Myocyte (in vitro differentiated cells): ENCODE data around the gene TMED8. TPM values are rescaled to one million over a fixed set of nuclear protein-coding genes. Genes with fewer than 3 reads are reported as not detected.

ENCODE experiments used
- DNase-seq: peaks from one replicate; pipeline ENCODE4 v3.0.0-alpha.2; 2012; ENCODE audit warnings: low read depth
- total RNA-seq: library from RNA; depleted of rRNA; stranded (reverse); fragments of >200 nt; gene quantifications from 2 replicates; pipeline ENCODE4 v1.2.3, GENCODE V29; 2014

Gene TMED8
- total RNA-seq, 1 donor from 2014 or later = 5.5 TPM

GRCh38 chr14:77299771-77300170 is 77.1 kb downstream of the TMED8 start:
- DNase-seq = no peak

- no peak for DNase-seq
These were observed 80.0 kb downstream of the TMED8 start for GRCh38 chr14:77296906-77297305.

- DNase-seq = no peak
These were observed 80.7 kb downstream of the TMED8 start for GRCh38 chr14:77296155-77296554.

- no peak for DNase-seq
These were observed 86.2 kb downstream of the TMED8 start for GRCh38 chr14:77290705-77291104.

GRCh38 chr14:77286576-77286975 is 90.3 kb downstream of the TMED8 start:
- no peak for DNase-seq

Other genes with a start within 250 kb of the TMED8 start
- 0.40 and 1.0 TPM in 2 replicates for gene ZDHHC22, start 235.3 kb downstream of the TMED8 start, total RNA-seq
- gene TMEM63C, start 195.3 kb downstream of the TMED8 start, total RNA-seq = 0.08 and 0.16 TPM in 2 replicates
- gene NGB, start 105.9 kb downstream of the TMED8 start, total RNA-seq = not detected in 2 replicates
- 15.9 and 17.6 TPM in 2 replicates for gene POMT2, start 56.2 kb downstream of the TMED8 start, total RNA-seq
- gene GSTZ1, start 56.1 kb downstream of the TMED8 start, total RNA-seq = 35.1 and 40.1 TPM in 2 replicates
- 0.99 and 1.7 TPM in 2 replicates for gene SAMD15, start 285 bp upstream of the TMED8 start, total RNA-seq
- not detected in 2 replicates for gene NOXRED1, start 46.4 kb upstream of the TMED8 start, total RNA-seq
- 20.0 and 20.2 TPM in 2 replicates for gene VIPAS39, start 80.5 kb upstream of the TMED8 start, total RNA-seq
- 165 and 207 TPM in 2 replicates for gene AHSA1, start 81.0 kb upstream of the TMED8 start, total RNA-seq
- gene ISM2, start 121.7 kb upstream of the TMED8 start, total RNA-seq = 0.05 TPM in 1 of 2 replicates, not detected in the other
- gene SPTLC2, start 239.5 kb upstream of the TMED8 start, total RNA-seq = 10.5 and 11.6 TPM in 2 replicates